ENCODE results near the gene SPRYD7.
"Not testable (repeated sequence)": the region's sequence is repeated elsewhere in the genome, so short reads cannot be mapped to it uniquely, and the experiment has no call there.

Gene SPRYD7

DNA sequence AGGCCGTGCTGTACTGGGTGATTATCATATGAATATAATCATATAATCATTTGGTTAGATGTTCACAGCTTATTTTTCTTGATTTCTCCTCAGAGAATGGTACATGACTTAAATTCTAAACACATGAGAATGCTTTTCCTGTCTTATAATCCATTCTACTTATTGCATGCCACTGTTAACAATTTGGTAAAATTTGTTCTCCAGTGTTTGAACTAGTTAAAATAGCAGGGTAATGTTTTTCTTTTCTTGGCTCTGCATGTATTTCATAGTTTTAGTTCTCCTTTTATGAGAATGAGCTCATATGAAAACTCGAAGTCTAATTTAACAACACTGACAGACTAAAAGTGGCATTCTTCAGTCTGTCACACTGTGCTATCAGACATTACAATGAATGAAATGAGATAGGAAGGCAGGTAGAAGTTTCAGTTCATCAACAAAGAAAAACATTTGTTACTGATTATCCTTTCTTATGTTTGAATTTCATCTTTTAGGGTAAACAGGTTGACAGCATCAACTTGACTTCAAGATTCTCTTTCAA, 10.2 kb downstream of the SPRYD7 start:
- TF ChIP-seq MZF1 (tag by site-specific recombination; IDR thresholded peaks at IDR 0.05; ENCODE audit: borderline replicate concordance) (no peak), ZNF510 (tag by site-specific recombination; IDR thresholded peaks at IDR 0.05; ENCODE audit: insufficient replicate concordance) (no peak), GLIS1 (tag by site-specific recombination; IDR thresholded peaks at IDR 0.05) (no peak), GLIS2 (tag by site-specific recombination; IDR thresholded peaks at IDR 0.05) (no peak)
- TF ChIP-seq, protein P1, sequence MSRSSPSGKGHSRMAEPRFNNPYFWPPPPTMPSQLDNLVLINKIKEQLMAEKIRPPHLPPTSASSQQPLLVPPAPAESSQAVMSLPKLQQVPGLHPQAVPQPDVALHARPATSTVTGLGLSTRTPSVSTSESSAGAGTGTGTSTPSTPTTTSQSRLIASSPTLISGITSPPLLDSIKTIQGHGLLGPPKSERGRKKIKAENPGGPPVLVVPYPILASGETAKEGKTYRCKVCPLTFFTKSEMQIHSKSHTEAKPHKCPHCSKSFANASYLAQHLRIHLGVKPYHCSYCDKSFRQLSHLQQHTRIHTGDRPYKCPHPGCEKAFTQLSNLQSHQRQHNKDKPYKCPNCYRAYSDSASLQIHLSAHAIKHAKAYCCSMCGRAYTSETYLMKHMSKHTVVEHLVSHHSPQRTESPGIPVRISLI (tag by site-specific recombination; IDR thresholded peaks at IDR 0.05), result no peak
- H3K36me3 ChIP-seq (ENCODE audit: control insufficient read depth in 2 of 2, insufficient read depth in 1 of 2, low read length in 2 of 2), result peaks cover 13 to 19% of the 10 kb centered on the region in 2 experiments
- POLR2A ChIA-PET, result interaction anchor here (1.5 kb wide), 1 partner anchor 10 kb away, joined by 3 read pairs; the partner anchor contains the start of gene SPRYD7
- H3K9me3 ChIP-seq (ENCODE audit: control insufficient read depth, insufficient read depth, low read depth, low read length), result no peaks in the 10 kb centered on the region
- no peaks in the 10 kb centered on the region for H3K4me1 ChIP-seq (ENCODE audit: control insufficient read depth, insufficient read depth, low read length)
- CTCF ChIA-PET, result interaction anchor here (1.0 kb wide), 1 partner anchor 17 kb away, joined by 3 read pairs; no protein-coding TSS in a partner anchor
- H3K4me3 ChIP-seq (ENCODE audit: low read depth, low read length), result no peak overlapping the region
- H3K27ac ChIP-seq (ENCODE audit: extremely low read depth, low read depth, low read length), result no peak overlapping the region

DNA sequence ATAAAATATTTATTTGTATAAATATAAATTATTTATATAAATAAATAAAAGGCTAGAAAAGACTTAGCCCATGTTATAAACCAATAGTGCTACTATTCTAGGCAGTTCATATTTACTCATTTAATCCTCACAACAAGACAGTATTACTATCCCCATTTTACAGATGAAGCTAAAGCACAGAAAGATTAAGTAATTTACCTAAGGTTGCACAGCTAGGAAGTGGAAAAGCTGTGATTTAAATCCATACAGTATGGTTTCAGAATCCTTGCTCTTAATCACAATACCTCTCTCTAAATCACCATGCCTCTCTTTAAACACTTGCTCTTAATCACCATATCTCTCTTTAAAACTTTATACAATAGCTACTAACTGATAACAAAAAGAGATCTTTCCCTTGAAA, 13.8 kb downstream of the SPRYD7 start:
- H3K36me3 ChIP-seq (ENCODE audit: control insufficient read depth in 2 of 2, insufficient read depth in 1 of 2, low read length in 2 of 2), result peaks cover 15 to 36% of the 10 kb centered on the region in 2 experiments
- no peak overlapping the region for H3K4me3 ChIP-seq (ENCODE audit: low read depth, low read length)
- POLR2A ChIA-PET, result interaction anchor here (1.0 kb wide), 1 partner anchor 14 kb away, joined by 4 read pairs; the partner anchor contains the start of gene SPRYD7
- CTCF ChIA-PET, result interaction anchor here (0.5 to 0.7 kb wide), 2 partner anchors 9 to 1306 kb away, joined by 5 read pairs; no protein-coding TSS in a partner anchor
- H3K9me3 ChIP-seq (ENCODE audit: control insufficient read depth, insufficient read depth, low read depth, low read length), result no peaks in the 10 kb centered on the region
- H3K27ac ChIP-seq (ENCODE audit: extremely low read depth, low read depth, low read length), result no peak overlapping the region
- no peaks in the 10 kb centered on the region for H3K4me1 ChIP-seq (ENCODE audit: control insufficient read depth, insufficient read depth, low read length)
- TF ChIP-seq ZNF76 (tag by site-specific recombination; IDR thresholded peaks at IDR 0.05; ENCODE audit: borderline replicate concordance, low read depth) (no peak), ZNF404 (tag by site-specific recombination; IDR thresholded peaks at IDR 0.05) (no peak), ZNF248 (tag by site-specific recombination; IDR thresholded peaks at IDR 0.05) (no peak), ZNF777 (tag by site-specific recombination; IDR thresholded peaks at IDR 0.05; ENCODE audit: borderline replicate concordance) (no peak), IKZF3 (tag by site-specific recombination; IDR thresholded peaks at IDR 0.05) (no peak), ZBTB17 (tag by site-specific recombination; IDR thresholded peaks at IDR 0.05) (no peak), ZNF544 (tag by site-specific recombination; IDR thresholded peaks at IDR 0.05) (no peak), HOXA7 (CRISPR knock-in tag; IDR thresholded peaks at IDR 0.05; ENCODE audit: borderline replicate concordance) (no peak), ZNF514 (tag by site-specific recombination; IDR thresholded peaks at IDR 0.05) (no peak), GLI4 (tag by site-specific recombination; IDR thresholded peaks at IDR 0.05) (no peak), ZFP69B (tag by site-specific recombination; IDR thresholded peaks at IDR 0.05) (no peak)
- TF ChIP-seq, protein P2, sequence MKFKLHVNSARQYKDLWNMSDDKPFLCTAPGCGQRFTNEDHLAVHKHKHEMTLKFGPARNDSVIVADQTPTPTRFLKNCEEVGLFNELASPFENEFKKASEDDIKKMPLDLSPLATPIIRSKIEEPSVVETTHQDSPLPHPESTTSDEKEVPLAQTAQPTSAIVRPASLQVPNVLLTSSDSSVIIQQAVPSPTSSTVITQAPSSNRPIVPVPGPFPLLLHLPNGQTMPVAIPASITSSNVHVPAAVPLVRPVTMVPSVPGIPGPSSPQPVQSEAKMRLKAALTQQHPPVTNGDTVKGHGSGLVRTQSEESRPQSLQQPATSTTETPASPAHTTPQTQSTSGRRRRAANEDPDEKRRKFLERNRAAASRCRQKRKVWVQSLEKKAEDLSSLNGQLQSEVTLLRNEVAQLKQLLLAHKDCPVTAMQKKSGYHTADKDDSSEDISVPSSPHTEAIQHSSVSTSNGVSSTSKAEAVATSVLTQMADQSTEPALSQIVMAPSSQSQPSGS (tag by site-specific recombination; IDR thresholded peaks at IDR 0.05; ENCODE audit: low read depth), result no peak

DNA sequence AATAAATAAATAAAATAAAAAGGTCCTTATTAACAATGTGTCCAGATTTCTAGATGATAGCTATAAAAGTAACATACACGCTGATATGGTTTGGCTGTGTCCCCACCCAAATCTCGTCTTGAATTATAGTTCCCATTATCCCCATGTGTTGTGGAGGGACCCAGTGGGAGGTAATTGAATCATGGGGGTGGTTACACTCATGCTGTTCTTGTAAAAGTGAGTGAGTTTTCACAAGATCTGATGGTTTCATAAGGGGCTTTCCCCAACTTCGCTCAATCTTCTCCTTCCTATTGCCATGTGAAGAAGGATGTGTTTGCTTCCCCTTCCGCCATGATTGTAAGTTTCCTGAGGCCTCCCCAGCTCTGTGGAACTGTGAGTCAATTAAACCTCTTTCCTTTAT, 15.2 kb downstream of the SPRYD7 start:
- H3K36me3 ChIP-seq (ENCODE audit: control insufficient read depth in 2 of 2, insufficient read depth in 1 of 2, low read length in 2 of 2), result peaks cover 12 to 30% of the 10 kb centered on the region in 2 experiments
- POLR2A ChIA-PET; H3K4me3 ChIP-seq (ENCODE audit: low read depth, low read length); H3K27ac ChIP-seq (ENCODE audit: extremely low read depth, low read depth, low read length); H3K4me1 ChIP-seq (ENCODE audit: control insufficient read depth, insufficient read depth, low read length); H3K9me3 ChIP-seq (ENCODE audit: control insufficient read depth, insufficient read depth, low read depth, low read length): not testable (repeated sequence)
- peak; percentile 91 for TF ChIP-seq ZNF677 (tag by site-specific recombination; IDR thresholded peaks at IDR 0.05)
- CTCF ChIA-PET, result interaction anchor here (0.7 kb wide), 2 partner anchors 71 to 542 kb away, joined by 3 read pairs; no protein-coding TSS in a partner anchor

DNA sequence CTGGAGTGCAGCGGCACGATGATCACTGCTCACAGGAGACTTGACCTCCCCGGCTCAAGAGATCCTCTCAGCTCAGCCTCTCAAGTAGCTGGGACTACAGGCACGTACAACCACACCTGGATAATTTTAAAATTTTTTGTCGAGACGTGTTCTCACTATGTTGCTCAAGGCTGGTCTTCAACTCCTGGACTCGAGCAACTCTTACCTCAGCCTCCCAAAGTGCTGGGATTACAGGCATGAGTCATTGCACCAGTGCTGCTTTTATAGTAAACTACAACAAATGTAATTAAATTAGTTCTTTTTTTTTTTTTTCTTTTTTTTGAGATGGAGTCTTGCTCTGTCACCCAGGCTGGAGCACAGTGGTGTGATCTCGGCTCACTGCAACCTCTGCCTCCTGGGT, 18.0 kb downstream of the SPRYD7 start:
- POLR2A ChIA-PET, result interaction anchor here (1.0 kb wide), 1 partner anchor 11 kb away, joined by 3 read pairs; no protein-coding TSS in a partner anchor
- peaks cover 15 to 22% of the 10 kb centered on the region in 2 experiments for H3K36me3 ChIP-seq (ENCODE audit: control insufficient read depth in 2 of 2, insufficient read depth in 1 of 2, low read length in 2 of 2)
- H3K4me3 ChIP-seq (ENCODE audit: low read depth, low read length); H3K27ac ChIP-seq (ENCODE audit: extremely low read depth, low read depth, low read length); H3K4me1 ChIP-seq (ENCODE audit: control insufficient read depth, insufficient read depth, low read length); H3K9me3 ChIP-seq (ENCODE audit: control insufficient read depth, insufficient read depth, low read depth, low read length); CTCF ChIA-PET: not testable (repeated sequence)
